Prostate gland (tissue), 2 donors: ENCODE measurements around the gene TCERG1L. TPM values are rescaled to one million over a fixed set of nuclear protein-coding genes. Genes with fewer than 3 reads are reported as not detected.

Source experiments
- DNase-seq: peaks from one replicate; pipeline ENCODE4 v3.0.0-alpha.2; 2019; ENCODE audit warnings: low spot score
- H3K27ac ChIP-seq, 2 donors: fragments of 200-600 bp; sonication (generic); 2 replicates each; pipeline ENCODE4 v1.5.1; 2017 to 2019
- H3K27me3 ChIP-seq: fragments of 200-600 bp; sonication (generic); replicated peaks from 2 replicates; pipeline ENCODE4 v1.5.1; 2019; ENCODE audit not compliant: insufficient read depth
- H3K36me3 ChIP-seq, 2 donors: fragments of 200-600 bp; sonication (generic); 1 replicate in 1 of 2; 2 replicates in 1 of 2; pipeline versions ENCODE4 v1.5.1 to v1.8.1; 2017 to 2019
- H3K4me1 ChIP-seq: fragments of 200-600 bp; sonication (generic); replicated peaks from 2 replicates; pipeline ENCODE4 v1.5.1; 2019
- H3K4me3 ChIP-seq, 2 donors: fragments of 200-600 bp; sonication (generic); 2 replicates each; pipeline ENCODE4 v1.5.1; 2017 to 2019
- H3K9me3 ChIP-seq: fragments of 200-600 bp; sonication (generic); 2 replicates; pipeline ENCODE4 v1.5.1; 2017
- CTCF ChIP-seq, 4 experiments: fragments of 200-600 bp in 2 of 4; fragments of 450-650 bp in 2 of 4; sonication (generic) in 2 of 4; IDR thresholded peaks; 1 replicate in 3 of 4; 2 replicates in 1 of 4; pipeline ENCODE4 v1.5.1; 2016 to 2019; ENCODE audit warnings: antibody characterized with exemption in 4 of 4, mild to moderate bottlenecking in 2 of 4, moderate library complexity in 2 of 4
- POLR2A ChIP-seq: fragments of 450-650 bp; IDR thresholded peaks from one replicate; pipeline ENCODE4 v1.6.1; 2016; ENCODE audit warnings: antibody characterized with exemption, mild to moderate bottlenecking
- POLR2AphosphoS5 ChIP-seq: sonication (generic); formaldehyde crosslinking; IDR thresholded peaks from one replicate; pipeline ENCODE4 v1.6.1; 2017; ENCODE audit warnings: antibody characterized with exemption
- WGBS: methylation state at CpG from one replicate; pipeline ENCODE4 v1.1.5; 2018; 5-methylcytosine and 5-hydroxymethylcytosine counted together
- intact Hi-C: fragments of 100-400 bp; cut with DNase I; formaldehyde crosslinking; loops from one replicate; pipeline ENCODE4 v1.14.2; 2022
- total RNA-seq, 2 donors: library from RNA; depleted of rRNA; stranded (reverse); fragments of >200 nt; gene quantifications; one replicate each; pipeline ENCODE4 v1.1.0, GENCODE V29; 2016

The TCERG1L gene
- total RNA-seq, 2 donors from 2014 or later: 0.23 to 4.0 TPM

GRCh38 chr10:131318291-131318690, 6.8 kb upstream of the TCERG1L start:
- H3K4me1 ChIP-seq: no peaks in the 10 kb centered on the region
- H3K4me3 ChIP-seq: no peak overlapping the region
- 72% methylated on average over 11 of the region's 11 CpGs for WGBS
- peaks cover 9% of the 10 kb centered on the region for H3K27me3 ChIP-seq
- no peaks in the 10 kb centered on the region for H3K9me3 ChIP-seq
- intact Hi-C loops: no loop called here
- no peak overlapping the region for H3K27ac ChIP-seq
- H3K36me3 ChIP-seq: no peaks in the 10 kb centered on the region
- TF ChIP-seq CTCF (IDR thresholded peaks at IDR 0.05): no peak
- no peak for TF ChIP-seq POLR2AphosphoS5
- no peak for TF ChIP-seq POLR2A
- DNase-seq: no peak

- no peak for DNase-seq
- no peaks in the 10 kb centered on the region for H3K36me3 ChIP-seq
- H3K9me3 ChIP-seq: no peaks in the 10 kb centered on the region
- peaks cover 9% of the 10 kb centered on the region for H3K27me3 ChIP-seq
- TF ChIP-seq POLR2AphosphoS5: no peak
- intact Hi-C loops: no loop called here
- no peak overlapping the region for H3K27ac ChIP-seq
- H3K4me3 ChIP-seq: no peak overlapping the region
- H3K4me1 ChIP-seq: no peaks in the 10 kb centered on the region
- WGBS: 82% methylated on average over 16 of the region's 16 CpGs
These were observed 5.0 kb upstream of the TCERG1L start for GRCh38 chr10:131316321-131317075.

GRCh38 chr10:131315344-131315743, 3.8 kb upstream of the TCERG1L start:
- no peaks in the 10 kb centered on the region for H3K36me3 ChIP-seq
- H3K27me3 ChIP-seq: peaks cover 3% of the 10 kb centered on the region
- TF ChIP-seq POLR2AphosphoS5 (no peak), CTCF (IDR thresholded peaks at IDR 0.05) (no peak), POLR2A (no peak)

GRCh38 chr10:131314799-131315198, 3.3 kb upstream of the TCERG1L start:
- intact Hi-C loops: no loop called here
- Histone ChIP-seq H3K4me1 (no peaks in the 10 kb centered on the region), H3K9me3 (no peaks in the 10 kb centered on the region), H3K4me3 (no peak overlapping the region), H3K36me3 (no peaks in the 10 kb centered on the region), H3K27ac (no peak overlapping the region), H3K27me3 (peaks cover 2% of the 10 kb centered on the region)
- 52% methylated on average over 8 of the region's 10 CpGs for WGBS
- DNase-seq: no peak
- TF ChIP-seq POLR2AphosphoS5 (no peak), POLR2A (no peak), CTCF (IDR thresholded peaks at IDR 0.05) (no peak)

More at GRCh38 chr10:131315344-131315743, 3.8 kb upstream of the TCERG1L start:
- Histone ChIP-seq H3K4me1 (no peaks in the 10 kb centered on the region), H3K27ac (no peak overlapping the region), H3K4me3 (no peak overlapping the region), H3K9me3 (no peaks in the 10 kb centered on the region)
- 83% methylated on average over 9 of the region's 9 CpGs for WGBS
- intact Hi-C loops: no loop called here
- DNase-seq: no peak

GRCh38 chr10:131314148-131314547, 2.6 kb upstream of the TCERG1L start:
- intact Hi-C loops: no loop called here
- Histone ChIP-seq H3K9me3 (no peaks in the 10 kb centered on the region), H3K36me3 (no peaks in the 10 kb centered on the region), H3K27ac (no peak overlapping the region), H3K4me1 (no peaks in the 10 kb centered on the region), H3K27me3 (peaks cover 2% of the 10 kb centered on the region), H3K4me3 (no peak overlapping the region)
- DNase-seq: no peak
- TF ChIP-seq CTCF (IDR thresholded peaks at IDR 0.05) (no peak), POLR2AphosphoS5 (no peak), POLR2A (no peak)
- WGBS: 78% methylated on average over 3 of the region's 3 CpGs
